ENCODE results near the gene NFE2L2. TPM values are rescaled to one million over a fixed set of nuclear protein-coding genes. Genes with fewer than 3 reads are reported as not detected.

NFE2L2 gene
- polyA plus RNA-seq, 1 donor (not counting 4 experiments of a cell fraction or from before 2014, with no cell fraction given): 177 TPM

- Histone ChIP-seq H3K9ac (ENCODE audit: control insufficient read depth, extremely low read depth, insufficient read depth, low read length) (peak overlapping the region; percentile 97), H2AFZ (ENCODE audit: control insufficient read depth, low read length) (peak overlapping the region; percentile 84), H3K27ac (ENCODE audit: control insufficient read depth, insufficient read depth, low read length) (peak overlapping the region; percentile 99), H3K4me2 (ENCODE audit: control insufficient read depth, extremely low read depth, insufficient read depth, low read depth, low read length) (peak overlapping the region; percentile 100), H4K20me1 (ENCODE audit: control insufficient read depth, extremely low read depth, insufficient read depth, low read length) (peaks cover 12% of the 10 kb centered on the region), H3K9me3 (ENCODE audit: control insufficient read depth, low read depth, low read length) (no peaks in the 10 kb centered on the region), H3K79me2 (ENCODE audit: control insufficient read depth, insufficient read depth, low read length) (peaks cover 32% of the 10 kb centered on the region), H3K36me3 (ENCODE audit: control insufficient read depth in 2 of 2, extremely low read depth in 1 of 2, insufficient read depth in 2 of 2, low read length in 2 of 2) (peaks cover 2 to 8% of the 10 kb centered on the region in 2 experiments), H3K4me3 (ENCODE audit: control insufficient read depth in 2 of 3, extremely low read depth in 1 of 3, insufficient read depth in 2 of 3, low read depth in 1 of 3, low read length in 3 of 3) (peak overlapping the region in 2 of 3 experiments; percentile 59 to 99), H3K9me1 (ENCODE audit: control insufficient read depth, extremely low read depth, insufficient read depth, low read length) (peaks cover 1% of the 10 kb centered on the region), H3K4me1 (ENCODE audit: control insufficient read depth, extremely low read depth, insufficient read depth, low read length) (peaks cover 63% of the 10 kb centered on the region), H3K27me3 (ENCODE audit: control insufficient read depth, extremely low read depth, insufficient read depth, low read length) (no peaks in the 10 kb centered on the region)
- DNase-seq (ENCODE audit: low read depth, low spot score): no peak
- no peak for TF ChIP-seq EZH2 (IDR thresholded peaks at IDR 0.05; ENCODE audit: low read length)
- TF ChIP-seq, protein P1, sequence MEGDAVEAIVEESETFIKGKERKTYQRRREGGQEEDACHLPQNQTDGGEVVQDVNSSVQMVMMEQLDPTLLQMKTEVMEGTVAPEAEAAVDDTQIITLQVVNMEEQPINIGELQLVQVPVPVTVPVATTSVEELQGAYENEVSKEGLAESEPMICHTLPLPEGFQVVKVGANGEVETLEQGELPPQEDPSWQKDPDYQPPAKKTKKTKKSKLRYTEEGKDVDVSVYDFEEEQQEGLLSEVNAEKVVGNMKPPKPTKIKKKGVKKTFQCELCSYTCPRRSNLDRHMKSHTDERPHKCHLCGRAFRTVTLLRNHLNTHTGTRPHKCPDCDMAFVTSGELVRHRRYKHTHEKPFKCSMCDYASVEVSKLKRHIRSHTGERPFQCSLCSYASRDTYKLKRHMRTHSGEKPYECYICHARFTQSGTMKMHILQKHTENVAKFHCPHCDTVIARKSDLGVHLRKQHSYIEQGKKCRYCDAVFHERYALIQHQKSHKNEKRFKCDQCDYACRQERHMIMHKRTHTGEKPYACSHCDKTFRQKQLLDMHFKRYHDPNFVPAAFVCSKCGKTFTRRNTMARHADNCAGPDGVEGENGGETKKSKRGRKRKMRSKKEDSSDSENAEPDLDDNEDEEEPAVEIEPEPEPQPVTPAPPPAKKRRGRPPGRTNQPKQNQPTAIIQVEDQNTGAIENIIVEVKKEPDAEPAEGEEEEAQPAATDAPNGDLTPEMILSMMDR (optimal IDR thresholded peaks at IDR 0.05 in 1 of 3, IDR thresholded peaks at IDR 0.05 in 1 of 3, conservative IDR thresholded peaks at IDR 0.05 in 1 of 3; ENCODE audit: extremely low read depth in 1 of 3, insufficient read depth in 2 of 3, low read length in 3 of 3): no peak
- no peak for FAIRE-seq
- dilution Hi-C loops (cut with MboI; ENCODE audit: extremely low pct_ligation_motif_present, low sequenced_read_pairs): no loop called here
These were observed 1.6 kb upstream of the NFE2L2 start for GRCh38 chr2:177265824-177266817.

DNA sequence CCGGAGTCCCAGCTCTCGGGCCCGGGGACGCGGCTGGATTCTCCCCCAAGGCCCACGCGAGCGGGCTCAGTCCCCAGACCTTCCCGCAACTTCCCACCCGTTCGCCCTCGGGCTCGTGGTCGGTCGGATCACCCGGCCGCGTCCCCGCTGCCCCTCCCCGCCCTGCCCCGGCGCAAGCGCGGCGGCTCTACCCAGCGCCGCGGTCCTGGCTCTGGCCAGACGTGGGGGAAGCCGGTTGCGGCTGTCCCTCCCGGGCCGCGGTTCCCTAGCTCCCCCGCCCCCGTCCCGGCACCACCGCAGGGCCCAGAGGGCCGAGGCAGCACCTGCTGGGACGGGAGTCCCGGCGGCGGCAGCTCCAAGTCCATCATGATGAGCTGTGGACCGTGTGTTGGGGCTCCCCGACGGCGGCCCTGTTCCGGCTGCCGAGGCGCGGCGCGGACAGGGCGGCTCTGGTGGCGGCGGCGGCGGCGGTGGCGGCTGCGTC, 276 bp downstream of the NFE2L2 start:
- Histone ChIP-seq H3K9me1 (ENCODE audit: control insufficient read depth, extremely low read depth, insufficient read depth, low read length) (peaks cover 2% of the 10 kb centered on the region), H4K20me1 (ENCODE audit: control insufficient read depth, extremely low read depth, insufficient read depth, low read length) (peaks cover 13% of the 10 kb centered on the region), H3K4me3 (ENCODE audit: control insufficient read depth in 2 of 3, extremely low read depth in 1 of 3, insufficient read depth in 2 of 3, low read depth in 1 of 3, low read length in 3 of 3) (peak overlapping the region; percentile 88 to 99 (median 92)), H3K4me1 (ENCODE audit: control insufficient read depth, extremely low read depth, insufficient read depth, low read length) (peaks cover 49% of the 10 kb centered on the region), H3K9me3 (ENCODE audit: control insufficient read depth, low read depth, low read length) (no peaks in the 10 kb centered on the region), H3K79me2 (ENCODE audit: control insufficient read depth, insufficient read depth, low read length) (peaks cover 50% of the 10 kb centered on the region), H3K27ac (ENCODE audit: control insufficient read depth, insufficient read depth, low read length) (peak overlapping the region; percentile 99), H3K4me2 (ENCODE audit: control insufficient read depth, extremely low read depth, insufficient read depth, low read depth, low read length) (no peak overlapping the region), H3K36me3 (ENCODE audit: control insufficient read depth in 2 of 2, extremely low read depth in 1 of 2, insufficient read depth in 2 of 2, low read length in 2 of 2) (peaks cover 2 to 14% of the 10 kb centered on the region in 2 experiments), H3K9ac (ENCODE audit: control insufficient read depth, extremely low read depth, insufficient read depth, low read length) (peak overlapping the region; percentile 97), H3K27me3 (ENCODE audit: control insufficient read depth, extremely low read depth, insufficient read depth, low read length) (no peaks in the 10 kb centered on the region), H2AFZ (ENCODE audit: control insufficient read depth, low read length) (no peak overlapping the region)
- TF ChIP-seq, protein P1 (optimal IDR thresholded peaks at IDR 0.05 in 1 of 3, IDR thresholded peaks at IDR 0.05 in 1 of 3, conservative IDR thresholded peaks at IDR 0.05 in 1 of 3; ENCODE audit: extremely low read depth in 1 of 3, insufficient read depth in 2 of 3, low read length in 3 of 3): no peak
- TF ChIP-seq EZH2 (IDR thresholded peaks at IDR 0.05; ENCODE audit: low read length): no peak
- FAIRE-seq (no peak), DNase-seq (ENCODE audit: low read depth, low spot score) (no peak)
- dilution Hi-C loops (cut with MboI; ENCODE audit: extremely low pct_ligation_motif_present, low sequenced_read_pairs): no loop called here
